Stimulated activated CD4-positive, alpha-beta T cell treated with anti-CD3 and anti-CD28 coated beads, Interleukin-12 subunit alpha, Interleukin-12 subunit beta, amount 100 ng/mL, for 48 hours (primary cell): ENCODE results near the gene CFAP58.
A peak's percentile ranks its signal among the peaks of the same experiment; 100 is the strongest.

Experiments used
- DNase-seq, 3 donors: peaks; one replicate each; pipeline ENCODE4 v3.0.0-alpha.2; 2020; ENCODE audit warnings: low read depth in 2 of 3, low spot score in 1 of 3

Gene CFAP58

GRCh38 chr10:104368381-104368780 lies 14.7 kb downstream of the CFAP58 start:
- DNase-seq, result no peak

- DNase-seq, result no peak
Observed at GRCh38 chr10:104371753-104372152, 18.1 kb downstream of the CFAP58 start.

- DNase-seq, result no peak
Observed at GRCh38 chr10:104374591-104374990, 21.0 kb downstream of the CFAP58 start.

- DNase-seq, result no peak
Observed at GRCh38 chr10:104376784-104377300, 23.2 kb downstream of the CFAP58 start.

- DNase-seq, result no peak
Observed at GRCh38 chr10:104380336-104380735, 26.7 kb downstream of the CFAP58 start.

GRCh38 chr10:104387130-104387888 lies 33.7 kb downstream of the CFAP58 start:
- peak in 1 of 3 donors; percentile 11 for DNase-seq

GRCh38 chr10:104388830-104389229 lies 35.2 kb downstream of the CFAP58 start:
- DNase-seq, result no peak

GRCh38 chr10:104391150-104391968 lies 37.7 kb downstream of the CFAP58 start:
- no peak for DNase-seq

GRCh38 chr10:104391969-104392296 lies 38.3 kb downstream of the CFAP58 start:
- DNase-seq, result no peak

- DNase-seq, result no peak
Observed at GRCh38 chr10:104393387-104393786, 39.8 kb downstream of the CFAP58 start.

GRCh38 chr10:104396581-104396980 lies 42.9 kb downstream of the CFAP58 start:
- DNase-seq, result no peak

GRCh38 chr10:104403636-104404035 lies 50.0 kb downstream of the CFAP58 start:
- DNase-seq, result no peak

- no peak for DNase-seq
Observed at GRCh38 chr10:104406715-104407650, 53.4 kb downstream of the CFAP58 start.

- DNase-seq, result no peak
Observed at GRCh38 chr10:104413528-104413927, 59.9 kb downstream of the CFAP58 start.

- no peak for DNase-seq
Observed at GRCh38 chr10:104415526-104416165, 62.0 kb downstream of the CFAP58 start.

- DNase-seq, result no peak
Observed at GRCh38 chr10:104416851-104417250, 63.2 kb downstream of the CFAP58 start.

GRCh38 chr10:104417637-104418292 lies 64.1 kb downstream of the CFAP58 start:
- no peak for DNase-seq

GRCh38 chr10:104424719-104425118 lies 71.1 kb downstream of the CFAP58 start:
- no peak for DNase-seq

GRCh38 chr10:104427989-104428388 lies 74.4 kb downstream of the CFAP58 start:
- no peak for DNase-seq

- no peak for DNase-seq
Observed at GRCh38 chr10:104429846-104430245, 76.2 kb downstream of the CFAP58 start.
